Stimulated activated CD8-positive, alpha-beta memory T cell treated with anti-CD3 and anti-CD28 coated beads, Interleukin-2, amount 100 ng/mL, for 1 hour (primary cell): Measurements from ENCODE around the gene CHPF2.
A peak's percentile ranks its signal among the peaks of the same experiment; 100 is the strongest.

Experiments used
- DNase-seq, 2 donors: peaks; one replicate each; pipeline ENCODE4 v3.0.0-alpha.2; 2020; ENCODE audit warnings: low read depth in 2 of 2

CHPF2 gene

GRCh38 chr7:151232091-151232916 is at the start of gene CHPF2:
TSS of gene CHPF2 (plus strand) at chr7:151232483. CDS start at chr7:151234012, 1,529 bp downstream.
- DNase-seq, result peak; percentile 80 to 82

GRCh38 chr7:151185762-151186639 is 46.3 kb upstream of the CHPF2 start:
- no peak for DNase-seq

GRCh38 chr7:151186640-151187408 is 45.5 kb upstream of the CHPF2 start, which contains the start of gene ASB10:
TSS of gene ASB10 (minus strand) at chr7:151187250. CDS start at chr7:151187130, 120 bp downstream.
- no peak for DNase-seq

GRCh38 chr7:151187409-151188251 is 44.7 kb upstream of the CHPF2 start:
- DNase-seq, result no peak

- no peak for DNase-seq
Measured at GRCh38 chr7:151188252-151188542, 44.1 kb upstream of the CHPF2 start.

- no peak for DNase-seq
Measured at GRCh38 chr7:151189038-151189437, 43.2 kb upstream of the CHPF2 start.

- no peak for DNase-seq
Measured at GRCh38 chr7:151191544-151191943, 40.7 kb upstream of the CHPF2 start.

- DNase-seq, result no peak
Measured at GRCh38 chr7:151192002-151192539, 40.2 kb upstream of the CHPF2 start.

- DNase-seq, result no peak
Measured at GRCh38 chr7:151193203-151193978, 38.9 kb upstream of the CHPF2 start.

GRCh38 chr7:151194188-151194587 is 38.1 kb upstream of the CHPF2 start:
- DNase-seq, result no peak

- no peak for DNase-seq
Measured at GRCh38 chr7:151195616-151196450, 36.5 kb upstream of the CHPF2 start.

GRCh38 chr7:151197932-151198331 is 34.4 kb upstream of the CHPF2 start:
- DNase-seq, result no peak

- no peak for DNase-seq
Measured at GRCh38 chr7:151198945-151199848, 33.1 kb upstream of the CHPF2 start.

GRCh38 chr7:151201344-151201743 is 30.9 kb upstream of the CHPF2 start:
- no peak for DNase-seq

GRCh38 chr7:151201751-151202150 is 30.5 kb upstream of the CHPF2 start:
- no peak for DNase-seq

- DNase-seq, result no peak
Measured at GRCh38 chr7:151202836-151203235, 29.4 kb upstream of the CHPF2 start.

- no peak for DNase-seq
Measured at GRCh38 chr7:151204383-151205032, 27.8 kb upstream of the CHPF2 start.

- DNase-seq, result no peak
Measured at GRCh38 chr7:151205730-151206129, 26.6 kb upstream of the CHPF2 start.
